Sigmoid colon (tissue), 7 donors: ENCODE results near the gene TOM1L2. TPM values are rescaled to one million over a fixed set of nuclear protein-coding genes. Genes with fewer than 3 reads are reported as not detected.

Experiments
- DNase-seq: peaks from one replicate; pipeline ENCODE4 v3.0.0-alpha.2; 2019
- H3K27ac ChIP-seq, 4 donors: fragments of 200-600 bp; sonication (generic); one replicate each; pipeline ENCODE4 v1.5.1; 2016 to 2019; ENCODE audit warnings: mild to moderate bottlenecking in 1 of 4
- H3K27me3 ChIP-seq, 3 donors: fragments of 200-600 bp; sonication (generic); one replicate each; pipeline ENCODE4 v1.5.1; 2019; ENCODE audit warnings: mild to moderate bottlenecking in 1 of 3
- H3K36me3 ChIP-seq, 4 donors: fragments of 200-600 bp; sonication (generic); one replicate each; pipeline ENCODE4 v1.5.1; 2016 to 2019
- H3K4me1 ChIP-seq, 4 donors: fragments of 200-600 bp; sonication (generic); one replicate each; pipeline ENCODE4 v1.5.1; 2017 to 2019
- H3K4me3 ChIP-seq, 4 donors: fragments of 200-600 bp; sonication (generic); one replicate each; pipeline ENCODE4 v1.5.1; 2017 to 2019; ENCODE audit warnings: mild to moderate bottlenecking in 2 of 4, moderate library complexity in 1 of 4
- H3K9me3 ChIP-seq, 4 donors: fragments of 200-600 bp in 3 of 4; sonication (generic) in 3 of 4; one replicate each; pipeline versions ENCODE4 v1.5.1 to v1.6.1; 2013 to 2019
- CTCF ChIP-seq, 4 experiments: fragments of 450-650 bp in 3 of 4; fragments of 200-600 bp in 1 of 4; IDR thresholded peaks; one replicate each; pipeline ENCODE4 v1.5.1; 2016 to 2019; ENCODE audit warnings: antibody characterized with exemption in 4 of 4, mild to moderate bottlenecking in 3 of 4, moderate library complexity in 2 of 4
- EP300 ChIP-seq, 4 donors: sonication (generic); formaldehyde crosslinking; IDR thresholded peaks; one replicate each; pipeline ENCODE4 v1.6.1; 2017; ENCODE audit warnings: antibody characterized with exemption in 4 of 4
- POLR2A ChIP-seq, 2 donors: fragments of 450-650 bp; IDR thresholded peaks; one replicate each; pipeline ENCODE4 v1.6.1; 2016; ENCODE audit warnings: antibody characterized with exemption in 2 of 2, mild to moderate bottlenecking in 2 of 2, moderate library complexity in 2 of 2
- POLR2AphosphoS5 ChIP-seq, 4 donors: sonication (generic); formaldehyde crosslinking; IDR thresholded peaks; one replicate each; pipeline ENCODE4 v1.6.1; 2017; ENCODE audit warnings: antibody characterized with exemption in 4 of 4
- WGBS, 2 donors: extraction: QIAGEN DNeasy Blood & Tissue Kit; methylation state at CpG; one replicate each; pipeline ENCODE4 v1.1.7; 2013; 5-methylcytosine and 5-hydroxymethylcytosine counted together
- intact Hi-C: fragments of 100-400 bp; cut with DNase I; formaldehyde crosslinking; loops from one replicate; pipeline ENCODE4 v1.15.1; 2023
- polyA plus RNA-seq, 3 donors: library from polyadenylated mRNA; stranded (reverse); fragments of 200-250 nt; gene quantifications; one replicate each; pipeline ENCODE4 v1.2.3, GENCODE V29; 2013
- total RNA-seq, 4 donors: library from RNA; depleted of rRNA; stranded (reverse); fragments of >200 nt; gene quantifications; one replicate each; pipeline ENCODE4 v1.1.0, GENCODE V29; 2016
- donor health status: healthy with polysubstance abuse.
- donor health status: Bipolar disorder and iron deficiency.
- donor health status: healthy.

Gene TOM1L2
- total and polyA plus RNA-seq, 7 donors, result 13.8 to 215 (median 43.3) TPM

- WGBS, 2 donors, result 50 to 83% methylated on average over 6 of the region's 6 CpGs
- H3K27ac ChIP-seq, result no peak overlapping the region
- no peaks in the 10 kb centered on the region for H3K9me3 ChIP-seq
Observed at GRCh38 chr17:17983376-17983775, 11.2 kb upstream of the TOM1L2 start.

GRCh38 chr17:17982801-17983200, 10.6 kb upstream of the TOM1L2 start:
- TF ChIP-seq EP300 (IDR thresholded peaks at IDR 0.05) (no peak), POLR2AphosphoS5 (IDR thresholded peaks at IDR 0.05) (no peak), POLR2A (IDR thresholded peaks at IDR 0.05) (no peak), CTCF (IDR thresholded peaks at IDR 0.05) (no peak)
- H3K27me3 ChIP-seq, result no peaks in the 10 kb centered on the region
- no peaks in the 10 kb centered on the region for H3K36me3 ChIP-seq
- no peaks in the 10 kb centered on the region for H3K9me3 ChIP-seq
- H3K27ac ChIP-seq, result no peak overlapping the region
- DNase-seq, result no peak
- H3K4me3 ChIP-seq, result no peak overlapping the region
- intact Hi-C loops, result no loop called here
- WGBS, 2 donors, result 88 to 93% methylated on average over 9 of the region's 9 CpGs
- H3K4me1 ChIP-seq, result no peaks in the 10 kb centered on the region

More at GRCh38 chr17:17983376-17983775, 11.2 kb upstream of the TOM1L2 start:
- Histone ChIP-seq H3K4me3 (no peak overlapping the region), H3K4me1 (no peaks in the 10 kb centered on the region), H3K27me3 (no peaks in the 10 kb centered on the region), H3K36me3 (peaks cover 0 to 5% (median 0%) of the 10 kb centered on the region in 4 donors)
- TF ChIP-seq CTCF (IDR thresholded peaks at IDR 0.05) (no peak), POLR2A (IDR thresholded peaks at IDR 0.05) (no peak), EP300 (IDR thresholded peaks at IDR 0.05) (no peak), POLR2AphosphoS5 (IDR thresholded peaks at IDR 0.05) (no peak)
- no peak for DNase-seq
- intact Hi-C loops, result no loop called here

GRCh38 chr17:17981330-17981729, 9.1 kb upstream of the TOM1L2 start:
- H3K27ac ChIP-seq, result no peak overlapping the region
- 84 to 93% methylated on average over 9 of the region's 9 CpGs for WGBS, 2 donors

GRCh38 chr17:17979778-17980177, 7.6 kb upstream of the TOM1L2 start:
- Histone ChIP-seq H3K9me3 (no peaks in the 10 kb centered on the region), H3K36me3 (no peaks in the 10 kb centered on the region), H3K4me1 (no peaks in the 10 kb centered on the region), H3K27me3 (no peaks in the 10 kb centered on the region), H3K4me3 (no peak overlapping the region), H3K27ac (no peak overlapping the region)
- TF ChIP-seq POLR2AphosphoS5 (IDR thresholded peaks at IDR 0.05), result no peak
- TF ChIP-seq EP300 (IDR thresholded peaks at IDR 0.05), result no peak
- TF ChIP-seq POLR2A (IDR thresholded peaks at IDR 0.05), result no peak
- TF ChIP-seq CTCF (IDR thresholded peaks at IDR 0.05), result no peak
- DNase-seq, result no peak
- WGBS, 2 donors, result 37 to 71% methylated on average over 3 of the region's 3 CpGs
- intact Hi-C loops, result no loop called here

More at GRCh38 chr17:17981330-17981729, 9.1 kb upstream of the TOM1L2 start:
- Histone ChIP-seq H3K9me3 (no peaks in the 10 kb centered on the region), H3K4me1 (no peaks in the 10 kb centered on the region), H3K27me3 (no peaks in the 10 kb centered on the region), H3K4me3 (no peak overlapping the region), H3K36me3 (no peaks in the 10 kb centered on the region)
- no peak for TF ChIP-seq EP300 (IDR thresholded peaks at IDR 0.05)
- no peak for TF ChIP-seq POLR2A (IDR thresholded peaks at IDR 0.05)
- TF ChIP-seq POLR2AphosphoS5 (IDR thresholded peaks at IDR 0.05), result no peak
- no peak for TF ChIP-seq CTCF (IDR thresholded peaks at IDR 0.05)
- no peak for DNase-seq
- intact Hi-C loops, result no loop called here
